Measurements from ENCODE around the gene ADGRD1. TPM values are rescaled to one million over a fixed set of nuclear protein-coding genes. Genes with fewer than 3 reads are reported as not detected.

The ADGRD1 gene
- total and polyA plus RNA-seq, 8 donors: 25.6 to 167 (median 33.4) TPM

DNA sequence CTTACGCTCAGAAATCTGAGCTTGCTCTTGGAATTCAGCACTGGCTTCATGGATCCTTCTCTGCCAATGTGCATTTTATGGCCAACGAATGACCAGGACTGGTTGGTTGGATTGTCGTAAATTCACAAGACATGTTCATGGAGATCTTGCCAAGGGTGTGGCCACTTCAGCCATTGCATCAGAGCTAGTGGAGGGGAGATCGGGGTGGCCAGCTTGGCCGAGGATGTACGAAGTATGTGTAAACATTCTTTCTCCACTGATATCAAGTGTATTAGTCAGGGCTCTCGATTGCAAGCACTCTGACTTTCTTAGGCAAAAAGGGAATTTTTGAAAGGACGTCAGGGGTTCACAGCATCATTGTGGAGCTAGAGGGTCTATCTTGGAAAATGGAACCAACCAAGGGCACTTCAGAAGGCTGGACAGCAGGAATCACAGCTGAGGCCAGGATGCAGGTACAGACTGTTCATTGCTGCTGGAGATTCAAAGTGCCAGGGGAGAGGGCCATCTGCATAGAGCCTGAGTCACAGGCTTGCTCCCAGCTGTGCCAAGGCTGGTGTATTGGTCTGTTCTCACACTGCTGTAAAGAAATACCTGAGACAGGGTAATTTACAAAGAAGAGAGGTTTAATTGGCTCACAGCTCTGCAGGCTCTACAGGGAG lies 32.9 kb upstream of the ADGRD1 start:
- peaks cover 0 to 15% of the 10 kb centered on the region in 2 donors for H3K27me3 ChIP-seq
- H3K9me3 ChIP-seq: peaks cover 0 to 5% of the 10 kb centered on the region in 2 donors
- peak; percentile 72 for ATAC-seq
- TF ChIP-seq, protein P1, sequence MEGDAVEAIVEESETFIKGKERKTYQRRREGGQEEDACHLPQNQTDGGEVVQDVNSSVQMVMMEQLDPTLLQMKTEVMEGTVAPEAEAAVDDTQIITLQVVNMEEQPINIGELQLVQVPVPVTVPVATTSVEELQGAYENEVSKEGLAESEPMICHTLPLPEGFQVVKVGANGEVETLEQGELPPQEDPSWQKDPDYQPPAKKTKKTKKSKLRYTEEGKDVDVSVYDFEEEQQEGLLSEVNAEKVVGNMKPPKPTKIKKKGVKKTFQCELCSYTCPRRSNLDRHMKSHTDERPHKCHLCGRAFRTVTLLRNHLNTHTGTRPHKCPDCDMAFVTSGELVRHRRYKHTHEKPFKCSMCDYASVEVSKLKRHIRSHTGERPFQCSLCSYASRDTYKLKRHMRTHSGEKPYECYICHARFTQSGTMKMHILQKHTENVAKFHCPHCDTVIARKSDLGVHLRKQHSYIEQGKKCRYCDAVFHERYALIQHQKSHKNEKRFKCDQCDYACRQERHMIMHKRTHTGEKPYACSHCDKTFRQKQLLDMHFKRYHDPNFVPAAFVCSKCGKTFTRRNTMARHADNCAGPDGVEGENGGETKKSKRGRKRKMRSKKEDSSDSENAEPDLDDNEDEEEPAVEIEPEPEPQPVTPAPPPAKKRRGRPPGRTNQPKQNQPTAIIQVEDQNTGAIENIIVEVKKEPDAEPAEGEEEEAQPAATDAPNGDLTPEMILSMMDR (IDR thresholded peaks at IDR 0.05): no peak
- no peak overlapping the region for H3K4me3 ChIP-seq
- peaks cover 0 to 16% of the 10 kb centered on the region in 2 donors for H3K4me1 ChIP-seq
- peak in 2 of 4 donors; percentile 21 to 86 for DNase-seq
- no peaks in the 10 kb centered on the region for H3K36me3 ChIP-seq
- intact Hi-C loops (cut with DNase I): no loop called here
- H3K27ac ChIP-seq: peak overlapping the region; percentile 60 to 71

DNA sequence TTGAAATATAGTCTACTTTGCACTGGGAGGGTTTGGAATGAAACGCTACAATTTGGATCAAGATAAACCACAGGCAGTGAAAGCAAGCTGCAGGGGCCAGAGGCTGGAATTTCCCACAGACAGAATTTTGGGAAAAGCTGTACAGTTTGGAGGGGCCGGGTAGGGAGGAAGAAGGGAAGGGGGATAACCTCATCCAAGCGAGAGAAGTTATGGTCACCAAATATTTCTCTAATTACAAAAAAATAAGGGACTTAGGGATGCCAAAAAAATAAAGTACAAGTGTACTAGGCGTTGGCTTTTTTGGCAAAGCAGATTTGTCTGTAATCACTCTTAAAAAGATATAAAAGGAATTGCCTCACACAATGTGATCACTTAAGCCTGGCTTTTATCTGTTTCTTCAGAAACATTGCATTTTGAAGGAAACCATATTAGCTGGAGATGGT lies 31.2 kb upstream of the ADGRD1 start:
- peaks cover 0 to 5% of the 10 kb centered on the region in 2 donors for H3K9me3 ChIP-seq
- TF ChIP-seq, protein P1 (IDR thresholded peaks at IDR 0.05): no peak

DNA sequence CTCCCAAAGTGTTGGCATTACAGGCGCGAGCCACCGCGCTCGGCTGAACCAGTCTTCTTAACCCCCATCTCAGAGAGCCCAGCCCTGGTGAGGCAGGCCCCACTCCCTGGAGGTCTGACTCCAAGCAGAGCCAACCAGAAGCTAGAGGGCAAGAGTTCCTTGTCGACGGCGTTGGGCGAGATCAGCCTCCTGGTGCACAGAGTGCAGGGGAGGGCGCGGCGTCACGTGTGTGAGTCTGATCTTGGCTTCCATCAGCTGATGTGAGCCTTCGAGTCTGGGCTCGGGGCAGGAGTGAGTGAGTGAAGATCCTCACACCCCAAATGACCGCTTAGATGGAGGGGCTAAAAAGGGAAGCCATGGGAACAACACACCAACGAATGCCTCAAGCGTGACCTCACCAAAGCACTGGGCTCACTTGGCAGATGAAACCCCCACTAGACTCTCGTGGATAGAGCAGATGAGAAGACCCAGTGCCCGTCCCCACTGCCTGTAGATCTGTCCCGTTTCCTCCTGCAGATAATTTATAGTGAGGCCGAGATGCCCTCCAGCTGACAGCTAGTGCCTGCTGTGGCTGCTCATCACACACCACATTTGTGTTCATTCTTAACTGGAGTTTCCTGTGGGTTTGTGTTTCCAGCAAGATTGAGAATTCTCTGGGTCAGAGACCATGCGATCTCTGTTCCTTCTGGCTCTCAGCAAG lies 28.6 kb upstream of the ADGRD1 start:
- Histone ChIP-seq H3K27ac (peak overlapping the region; percentile 2 to 48), H3K27me3 (no peaks in the 10 kb centered on the region)
- no peak for ATAC-seq

More for the DNA sequence above, 31.2 kb upstream of the ADGRD1 start:
- Histone ChIP-seq H3K27me3 (no peaks in the 10 kb centered on the region), H3K4me3 (no peak overlapping the region), H3K4me1 (peaks cover 0 to 9% of the 10 kb centered on the region in 2 donors), H3K27ac (no peak overlapping the region), H3K36me3 (no peaks in the 10 kb centered on the region)
- intact Hi-C loops (cut with DNase I): no loop called here
- no peak for ATAC-seq
- peak in 1 of 4 donors; percentile 33 for DNase-seq

DNA sequence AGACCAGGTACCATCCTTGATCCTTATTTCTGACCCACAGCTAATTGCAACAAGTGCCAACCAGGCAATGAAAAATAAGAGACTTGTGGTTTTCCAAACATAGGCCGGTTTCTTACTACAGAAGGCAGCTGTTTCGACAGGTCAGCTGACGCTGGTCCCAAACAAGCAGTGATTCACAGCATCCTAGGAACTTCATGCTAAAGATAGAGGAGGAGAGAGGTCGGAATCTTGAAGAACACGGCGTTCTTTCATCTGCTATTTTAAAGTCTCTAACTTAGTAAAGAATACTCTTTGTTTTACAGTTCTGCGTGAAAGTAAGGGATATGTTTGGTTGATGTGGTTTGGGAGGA lies 28.1 kb upstream of the ADGRD1 start:
- TF ChIP-seq, protein P1 (IDR thresholded peaks at IDR 0.05): no peak
- H3K27me3 ChIP-seq: no peaks in the 10 kb centered on the region
- H3K36me3 ChIP-seq: no peaks in the 10 kb centered on the region
- ATAC-seq: no peak
- no peak overlapping the region for H3K4me3 ChIP-seq
- intact Hi-C loops (cut with DNase I): no loop called here
- peak overlapping the region in 1 of 2 donors; percentile 48 for H3K27ac ChIP-seq
- no peaks in the 10 kb centered on the region for H3K9me3 ChIP-seq
- peaks cover 2 to 4% of the 10 kb centered on the region in 2 donors for H3K4me1 ChIP-seq
- no peak for DNase-seq

More for the DNA sequence above, 28.6 kb upstream of the ADGRD1 start:
- peak in 2 of 4 donors; percentile 47 to 59 for DNase-seq
- H3K4me3 ChIP-seq: no peak overlapping the region
- no peaks in the 10 kb centered on the region for H3K36me3 ChIP-seq
- intact Hi-C loops (cut with DNase I): no loop called here
- no peaks in the 10 kb centered on the region for H3K9me3 ChIP-seq
- TF ChIP-seq, protein P1 (IDR thresholded peaks at IDR 0.05): no peak
- peaks cover 2 to 9% of the 10 kb centered on the region in 2 donors for H3K4me1 ChIP-seq

DNA sequence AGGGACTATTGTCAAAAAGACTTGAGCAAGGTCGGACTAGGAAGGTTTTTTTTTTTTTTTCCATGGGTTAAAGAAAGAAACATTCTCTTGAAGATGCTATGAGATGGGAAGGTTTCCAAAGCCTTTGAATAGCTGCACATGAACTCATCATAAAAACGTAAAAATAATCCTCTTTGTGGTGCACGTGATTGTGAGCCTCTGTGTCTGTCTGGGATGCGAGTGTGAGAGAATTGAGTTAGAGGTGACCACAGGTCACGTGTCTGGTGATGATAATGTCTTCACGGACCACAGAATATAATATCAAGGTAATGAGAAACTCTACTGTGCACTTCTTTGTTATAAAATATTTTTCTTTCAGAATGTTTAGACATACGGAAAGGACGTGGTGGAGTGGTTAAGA lies 24.3 kb upstream of the ADGRD1 start:
- H3K9me3 ChIP-seq: no peaks in the 10 kb centered on the region
- TF ChIP-seq, protein P1 (IDR thresholded peaks at IDR 0.05): no peak
- DNase-seq (no peak), ATAC-seq (no peak)
- no peak overlapping the region for H3K27ac ChIP-seq
- H3K36me3 ChIP-seq: no peaks in the 10 kb centered on the region
- H3K4me1 ChIP-seq: peaks cover 2 to 3% of the 10 kb centered on the region in 2 donors
- H3K27me3 ChIP-seq: peaks cover 0 to 8% of the 10 kb centered on the region in 2 donors
- H3K4me3 ChIP-seq: no peak overlapping the region
- intact Hi-C loops (cut with DNase I): no loop called here

Measured in left lung (tissue), 10 donors.